ENCODE measurements around the gene STPG1.

The STPG1 gene

GRCh38 chr1:24323281-24323680, 90.3 kb downstream of the STPG1 start:
- FAIRE-seq: no peak

DNA sequence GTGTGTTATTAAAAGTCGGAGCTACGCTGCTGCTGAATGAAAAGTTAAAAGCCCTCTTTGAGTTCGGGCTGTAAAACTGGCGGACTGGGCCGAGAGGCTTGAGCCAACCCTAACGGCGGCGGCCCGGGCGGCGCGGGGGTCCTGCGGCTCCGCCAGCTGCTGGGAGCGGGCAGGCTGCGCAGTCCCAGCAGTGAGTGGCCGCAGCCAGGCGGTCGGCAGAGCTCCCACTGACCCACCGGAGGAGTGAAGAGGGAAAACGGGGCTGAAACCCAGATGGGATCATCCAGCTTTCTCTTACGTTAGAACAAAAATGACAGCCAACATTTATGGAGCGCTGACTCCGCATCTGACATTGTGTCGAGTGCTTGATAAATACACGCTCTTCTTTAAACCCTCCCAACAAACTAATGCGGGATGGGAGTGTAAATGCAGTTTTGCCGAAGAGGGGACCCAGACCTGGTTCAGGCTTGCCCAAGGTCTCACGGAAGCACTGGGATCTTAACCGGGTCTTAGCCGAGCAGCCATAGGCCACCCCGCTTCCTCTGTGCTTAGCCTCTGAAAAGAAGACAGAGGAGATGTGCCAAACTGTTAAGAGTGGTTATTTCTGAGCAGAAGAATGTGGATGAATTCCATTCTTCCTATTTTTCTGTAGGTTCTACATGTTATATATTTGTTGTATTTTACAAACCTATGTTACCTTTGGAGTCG, 91.0 kb downstream of the STPG1 start:
- no peak for DNase-seq (ENCODE audit: extremely low spot score, insufficient read length, low read depth)
- FAIRE-seq: no peak

More at GRCh38 chr1:24323281-24323680, 90.3 kb downstream of the STPG1 start:
- no peak for DNase-seq (ENCODE audit: extremely low spot score, insufficient read length, low read depth)

DNA sequence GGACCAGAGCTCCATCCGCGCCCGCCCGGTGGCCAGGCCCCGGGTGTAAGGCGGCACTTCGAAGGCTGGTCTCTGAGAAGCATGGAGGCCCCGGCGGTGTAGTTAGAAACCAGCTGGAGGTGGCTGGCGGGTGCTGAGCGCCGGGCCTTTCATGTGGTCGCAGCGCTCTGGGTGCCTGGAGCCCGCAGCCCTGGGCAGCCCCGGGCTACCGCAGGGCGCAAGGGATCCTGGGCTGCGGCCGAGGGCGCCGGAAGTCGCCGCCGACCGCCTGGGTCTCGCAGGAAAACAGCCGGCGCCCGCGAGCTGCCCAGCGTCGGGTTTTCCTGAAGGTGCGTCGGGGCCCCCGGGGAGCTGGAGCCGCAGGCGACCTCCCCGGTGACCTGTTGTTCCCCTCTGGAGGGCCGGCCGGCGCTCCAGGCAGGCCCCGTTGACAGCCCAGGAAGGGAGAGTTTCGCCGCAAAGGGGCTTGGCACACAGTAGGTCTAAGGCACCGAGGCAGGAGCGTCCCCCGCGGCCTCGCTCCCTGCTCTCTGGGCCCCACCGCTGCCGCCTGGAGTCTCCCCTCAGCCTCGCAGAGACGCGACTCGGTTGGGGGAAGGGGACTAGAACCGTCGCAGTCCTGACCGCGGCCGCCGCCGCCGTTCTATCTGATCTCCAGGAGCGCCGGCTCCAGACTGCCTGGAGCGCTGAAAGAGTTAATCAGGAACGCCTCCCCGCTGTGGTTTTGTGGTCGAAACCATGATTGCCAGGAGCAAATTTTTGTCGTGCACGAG, 91.7 kb downstream of the STPG1 start:
- DNase-seq (ENCODE audit: extremely low spot score, insufficient read length, low read depth) (peak; percentile 62), FAIRE-seq (peak; percentile 59)

DNA sequence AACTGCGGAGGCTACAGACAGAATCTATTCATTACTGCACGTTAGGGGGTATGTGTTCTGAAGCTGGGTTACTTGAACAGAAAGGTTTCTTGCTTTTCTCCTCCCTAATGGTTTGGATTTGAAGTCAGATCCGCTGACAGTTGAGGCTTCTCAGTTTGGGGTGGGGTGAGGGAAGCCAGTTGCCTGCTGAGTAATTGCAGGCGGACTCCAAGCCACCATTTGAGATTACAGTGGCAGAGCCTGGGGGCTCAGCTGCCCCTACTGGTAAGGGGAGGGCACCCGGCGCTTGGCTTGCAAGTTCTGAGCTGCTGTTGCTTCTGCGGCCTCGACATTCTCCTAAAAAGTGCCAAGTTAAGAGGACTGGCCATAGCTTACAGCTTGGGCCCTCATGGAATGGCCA, 92.5 kb downstream of the STPG1 start:
- FAIRE-seq: no peak
- DNase-seq (ENCODE audit: extremely low spot score, insufficient read length, low read depth): no peak

- FAIRE-seq (no peak), DNase-seq (ENCODE audit: extremely low spot score, insufficient read length, low read depth) (no peak)
Observed at GRCh38 chr1:24319962-24320361, 93.6 kb downstream of the STPG1 start.

DNA sequence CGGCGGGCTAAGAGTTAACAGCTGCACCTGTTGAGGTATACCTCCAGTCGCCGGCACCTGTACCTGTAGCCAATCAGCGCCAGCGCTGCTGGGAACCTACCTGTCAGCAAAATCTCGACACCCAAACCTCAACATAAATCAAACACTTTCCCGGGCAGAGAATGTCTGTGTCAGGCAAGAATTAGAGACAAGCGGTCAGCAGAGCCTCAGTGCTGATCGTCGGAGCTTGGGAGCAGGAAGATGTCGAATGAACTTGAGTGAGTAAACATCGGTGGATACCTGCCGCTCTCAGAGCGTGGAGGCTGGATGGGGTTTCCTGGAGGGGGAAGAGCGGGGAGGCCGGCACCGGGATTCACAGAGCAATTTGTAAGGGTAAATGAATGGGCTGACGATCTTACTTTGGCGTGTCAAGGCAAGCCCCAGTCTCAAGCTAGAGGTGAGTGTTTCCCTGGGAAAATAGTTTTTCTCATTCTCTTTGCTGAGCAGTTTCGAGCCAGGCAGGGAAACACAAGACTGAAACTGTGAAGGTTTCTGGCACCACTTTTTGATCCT, 94.2 kb downstream of the STPG1 start, which contains the start of gene GRHL3:
GRHL3 (plus strand) TSS at position 46 of the 552 bp plus-strand sequence; CDS start at position 241, 195 bp downstream.
- no peak for DNase-seq (ENCODE audit: extremely low spot score, insufficient read length, low read depth)
- FAIRE-seq: no peak

GRCh38 chr1:24318615-24319311, 94.8 kb downstream of the STPG1 start:
- FAIRE-seq (no peak), DNase-seq (ENCODE audit: extremely low spot score, insufficient read length, low read depth) (no peak)

- no peak for FAIRE-seq
- DNase-seq (ENCODE audit: extremely low spot score, insufficient read length, low read depth): no peak
Observed at GRCh38 chr1:24317956-24318614, 95.5 kb downstream of the STPG1 start.

DNA sequence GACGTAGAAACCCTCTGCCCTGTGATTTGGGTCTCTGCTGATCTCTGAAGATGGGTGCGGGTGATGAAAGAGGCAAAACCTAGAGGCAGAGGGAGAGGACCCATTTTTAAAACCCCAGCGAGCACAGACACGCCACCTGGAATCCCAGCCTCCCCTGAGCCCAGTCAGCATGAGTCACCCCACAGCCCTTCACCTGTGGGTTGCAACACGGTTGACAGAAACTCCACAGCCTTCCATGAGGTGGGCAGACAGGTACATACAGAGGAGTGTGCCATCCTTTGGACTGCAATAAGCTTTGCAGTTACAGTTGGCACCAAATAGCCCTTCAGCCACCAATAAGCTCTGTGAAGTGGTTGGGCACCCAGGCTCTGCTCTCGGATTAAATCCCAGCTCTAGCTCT, 96.5 kb downstream of the STPG1 start:
- DNase-seq (ENCODE audit: extremely low spot score, insufficient read length, low read depth) (no peak), FAIRE-seq (no peak)

DNA sequence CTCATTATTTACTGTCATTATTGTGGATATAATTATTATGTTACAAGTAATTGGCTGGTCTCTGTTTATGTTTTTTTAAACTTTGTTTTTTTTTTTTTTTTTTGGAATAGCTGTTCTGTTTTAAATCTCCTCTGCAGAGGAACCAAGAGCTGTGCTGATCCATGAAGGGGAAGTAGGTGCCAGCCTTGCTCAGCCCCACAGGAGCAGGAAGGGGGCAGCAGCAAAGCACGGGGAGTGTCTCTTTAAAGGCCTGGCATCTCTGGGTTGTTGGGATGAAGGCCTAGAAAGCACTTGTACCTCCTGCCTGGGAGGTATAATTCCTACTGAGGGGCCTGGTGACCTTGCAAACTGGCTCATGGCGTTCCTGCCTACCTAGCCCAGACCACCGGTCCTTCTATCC, 96.9 kb downstream of the STPG1 start:
- FAIRE-seq (no peak), DNase-seq (ENCODE audit: extremely low spot score, insufficient read length, low read depth) (no peak)

- no peak for FAIRE-seq
Observed at GRCh38 chr1:24315391-24315790, 98.2 kb downstream of the STPG1 start.

GRCh38 chr1:24311741-24312140, 101.8 kb downstream of the STPG1 start:
- FAIRE-seq: no peak

More at GRCh38 chr1:24315391-24315790, 98.2 kb downstream of the STPG1 start:
- no peak for DNase-seq (ENCODE audit: extremely low spot score, insufficient read length, low read depth)

GRCh38 chr1:24311234-24311633, 102.3 kb downstream of the STPG1 start:
- FAIRE-seq (no peak), DNase-seq (ENCODE audit: extremely low spot score, insufficient read length, low read depth) (no peak)

More at GRCh38 chr1:24311741-24312140, 101.8 kb downstream of the STPG1 start:
- no peak for DNase-seq (ENCODE audit: extremely low spot score, insufficient read length, low read depth)

GRCh38 chr1:24309762-24310485, 103.7 kb downstream of the STPG1 start:
- no peak for FAIRE-seq
- DNase-seq (ENCODE audit: extremely low spot score, insufficient read length, low read depth): no peak

GRCh38 chr1:24308365-24309015, 105.1 kb downstream of the STPG1 start:
- DNase-seq (ENCODE audit: extremely low spot score, insufficient read length, low read depth) (no peak), FAIRE-seq (no peak)

Data from GM18507 (cell line).